ENCODE measurements around the gene EFCAB5.
"Not testable (repeated sequence)": the region's sequence is repeated elsewhere in the genome, so short reads cannot be mapped to it uniquely, and the experiment has no call there.

The EFCAB5 gene

GRCh38 chr17:29948448-29949215, 7.2 kb downstream of the EFCAB5 start:
- H3K4me3 ChIP-seq: no peak overlapping the region
- H3K9me3 ChIP-seq (ENCODE audit: low read depth, low read length): no peaks in the 10 kb centered on the region
- no peak overlapping the region for H3K27ac ChIP-seq
- TF ChIP-seq POLR2AphosphoS5 (IDR thresholded peaks at IDR 0.05; ENCODE audit: borderline replicate concordance, low read depth, low read length) (no peak), EZH2 (IDR thresholded peaks at IDR 0.05) (no peak), FOXP2 (optimal IDR thresholded peaks at IDR 0.05; ENCODE audit: control extremely low read depth, extremely low read length, insufficient read depth) (no peak)
- no peaks in the 10 kb centered on the region for H3K36me3 ChIP-seq (ENCODE audit: insufficient read depth, low read length)
- no peak overlapping the region for H3K9ac ChIP-seq (ENCODE audit: insufficient read length)
- no peak for DNase-seq (ENCODE audit: low read depth, low spot score)

- H3K27ac ChIP-seq: no peak overlapping the region
- TF ChIP-seq FOXP2 (optimal IDR thresholded peaks at IDR 0.05; ENCODE audit: control extremely low read depth, extremely low read length, insufficient read depth): no peak
- no peak for TF ChIP-seq EZH2 (IDR thresholded peaks at IDR 0.05)
- no peak for TF ChIP-seq POLR2AphosphoS5 (IDR thresholded peaks at IDR 0.05; ENCODE audit: borderline replicate concordance, low read depth, low read length)
- DNase-seq (ENCODE audit: low read depth, low spot score): no peak
Observed at GRCh38 chr17:29949696-29950095, 8.3 kb downstream of the EFCAB5 start.

GRCh38 chr17:29954405-29954804, 13.0 kb downstream of the EFCAB5 start:
- Histone ChIP-seq H3K4me3 (no peak overlapping the region), H3K9ac (ENCODE audit: insufficient read length) (no peak overlapping the region), H3K36me3 (ENCODE audit: insufficient read depth, low read length) (no peaks in the 10 kb centered on the region), H3K9me3 (ENCODE audit: low read depth, low read length) (no peaks in the 10 kb centered on the region), H3K27ac (no peak overlapping the region)
- TF ChIP-seq FOXP2 (optimal IDR thresholded peaks at IDR 0.05; ENCODE audit: control extremely low read depth, extremely low read length, insufficient read depth): no peak
- TF ChIP-seq POLR2AphosphoS5 (IDR thresholded peaks at IDR 0.05; ENCODE audit: borderline replicate concordance, low read depth, low read length): no peak
- no peak for TF ChIP-seq EZH2 (IDR thresholded peaks at IDR 0.05)
- DNase-seq (ENCODE audit: low read depth, low spot score): no peak

More at GRCh38 chr17:29949696-29950095, 8.3 kb downstream of the EFCAB5 start:
- H3K9ac ChIP-seq (ENCODE audit: insufficient read length): no peak overlapping the region
- H3K9me3 ChIP-seq (ENCODE audit: low read depth, low read length): no peaks in the 10 kb centered on the region
- H3K36me3 ChIP-seq (ENCODE audit: insufficient read depth, low read length): no peaks in the 10 kb centered on the region
- H3K4me3 ChIP-seq: no peak overlapping the region

- Histone ChIP-seq H3K36me3 (ENCODE audit: insufficient read depth, low read length) (no peaks in the 10 kb centered on the region), H3K9ac (ENCODE audit: insufficient read length) (no peak overlapping the region), H3K4me3 (no peak overlapping the region), H3K9me3 (ENCODE audit: low read depth, low read length) (no peaks in the 10 kb centered on the region), H3K27ac (no peak overlapping the region)
- no peak for TF ChIP-seq EZH2 (IDR thresholded peaks at IDR 0.05)
- TF ChIP-seq FOXP2 (optimal IDR thresholded peaks at IDR 0.05; ENCODE audit: control extremely low read depth, extremely low read length, insufficient read depth): no peak
- TF ChIP-seq POLR2AphosphoS5 (IDR thresholded peaks at IDR 0.05; ENCODE audit: borderline replicate concordance, low read depth, low read length): no peak
- DNase-seq (ENCODE audit: low read depth, low spot score): no peak
Observed at GRCh38 chr17:29956225-29956624, 14.8 kb downstream of the EFCAB5 start.

- not testable (repeated sequence) for H3K4me3 ChIP-seq; H3K27ac ChIP-seq; H3K36me3 ChIP-seq (ENCODE audit: insufficient read depth, low read length); H3K9me3 ChIP-seq (ENCODE audit: low read depth, low read length); DNase-seq (ENCODE audit: low read depth, low spot score); H3K9ac ChIP-seq (ENCODE audit: insufficient read length)
Observed at GRCh38 chr17:29957488-29957887, 16.1 kb downstream of the EFCAB5 start.

- Histone ChIP-seq H3K27ac (no peak overlapping the region), H3K9ac (ENCODE audit: insufficient read length) (no peak overlapping the region), H3K9me3 (ENCODE audit: low read depth, low read length) (no peaks in the 10 kb centered on the region), H3K4me3 (no peak overlapping the region), H3K36me3 (ENCODE audit: insufficient read depth, low read length) (no peaks in the 10 kb centered on the region)
- TF ChIP-seq FOXP2 (optimal IDR thresholded peaks at IDR 0.05; ENCODE audit: control extremely low read depth, extremely low read length, insufficient read depth) (no peak), POLR2AphosphoS5 (IDR thresholded peaks at IDR 0.05; ENCODE audit: borderline replicate concordance, low read depth, low read length) (no peak), EZH2 (IDR thresholded peaks at IDR 0.05) (no peak)
- DNase-seq (ENCODE audit: low read depth, low spot score): no peak
Observed at GRCh38 chr17:29958947-29959657, 17.7 kb downstream of the EFCAB5 start.

- H3K4me3 ChIP-seq: no peak overlapping the region
- H3K9me3 ChIP-seq (ENCODE audit: low read depth, low read length): no peaks in the 10 kb centered on the region
- no peak overlapping the region for H3K27ac ChIP-seq
- TF ChIP-seq EZH2 (IDR thresholded peaks at IDR 0.05) (no peak), FOXP2 (optimal IDR thresholded peaks at IDR 0.05; ENCODE audit: control extremely low read depth, extremely low read length, insufficient read depth) (no peak), POLR2AphosphoS5 (IDR thresholded peaks at IDR 0.05; ENCODE audit: borderline replicate concordance, low read depth, low read length) (no peak)
- no peaks in the 10 kb centered on the region for H3K36me3 ChIP-seq (ENCODE audit: insufficient read depth, low read length)
- DNase-seq (ENCODE audit: low read depth, low spot score): no peak
- H3K9ac ChIP-seq (ENCODE audit: insufficient read length): no peak overlapping the region
Observed at GRCh38 chr17:29959658-29960337, 18.4 kb downstream of the EFCAB5 start.

GRCh38 chr17:29962656-29963055, 21.2 kb downstream of the EFCAB5 start:
- Histone ChIP-seq H3K9ac (ENCODE audit: insufficient read length) (no peak overlapping the region), H3K36me3 (ENCODE audit: insufficient read depth, low read length) (no peaks in the 10 kb centered on the region), H3K4me3 (no peak overlapping the region), H3K9me3 (ENCODE audit: low read depth, low read length) (no peaks in the 10 kb centered on the region), H3K27ac (no peak overlapping the region)
- DNase-seq (ENCODE audit: low read depth, low spot score): no peak
- TF ChIP-seq POLR2AphosphoS5 (IDR thresholded peaks at IDR 0.05; ENCODE audit: borderline replicate concordance, low read depth, low read length) (no peak), EZH2 (IDR thresholded peaks at IDR 0.05) (no peak), FOXP2 (optimal IDR thresholded peaks at IDR 0.05; ENCODE audit: control extremely low read depth, extremely low read length, insufficient read depth) (no peak)

All from SK-N-MC (cell line).